Trophoblast cell (in vitro differentiated cells and primary cell): ENCODE results near the gene PPIA.

Experiments used
- DNase-seq, 2 donors: peaks; one replicate each; pipeline ENCODE4 v3.0.0-alpha.2; 2016
- H2AFZ ChIP-seq: 2 replicates; pipeline ENCODE4 v1.6.1; 2013; ENCODE audit warnings: low read length, moderate library complexity, mild to moderate bottlenecking; ENCODE audit not compliant: insufficient read depth, poor library complexity
- H2AK5ac ChIP-seq: 2 replicates; pipeline ENCODE4 v1.6.1; 2013; ENCODE audit warnings: mild to moderate bottlenecking, low read length
- H2BK120ac ChIP-seq: 2 replicates; pipeline ENCODE4 v1.6.1; 2013; ENCODE audit warnings: low read length, mild to moderate bottlenecking, moderate library complexity; ENCODE audit not compliant: insufficient read depth, poor library complexity
- H2BK12ac ChIP-seq: 2 replicates; pipeline ENCODE4 v1.6.1; 2013; ENCODE audit warnings: mild to moderate bottlenecking, low read length, moderate library complexity
- H2BK5ac ChIP-seq: 2 replicates; pipeline ENCODE4 v1.6.1; 2013; ENCODE audit warnings: low read length, low read depth, moderate library complexity, mild to moderate bottlenecking; ENCODE audit not compliant: poor library complexity
- H3K14ac ChIP-seq: 2 replicates; pipeline ENCODE4 v1.6.1; 2013; ENCODE audit warnings: mild to moderate bottlenecking, low read length
- H3K18ac ChIP-seq: 2 replicates; pipeline ENCODE4 v1.6.1; 2013; ENCODE audit warnings: mild to moderate bottlenecking, low read length
- H3K23ac ChIP-seq: 2 replicates; pipeline ENCODE4 v1.6.1; 2013; ENCODE audit warnings: low read length
- H3K27ac ChIP-seq: 2 replicates; pipeline ENCODE4 v1.5.1; 2013; ENCODE audit warnings: low read depth, mild to moderate bottlenecking, inconsistent platforms, low read length, moderate library complexity
- H3K27me3 ChIP-seq: 2 replicates; pipeline ENCODE4 v1.6.1; 2013; ENCODE audit warnings: inconsistent platforms, mild to moderate bottlenecking, low read length, moderate library complexity; ENCODE audit not compliant: insufficient read depth
- H3K36me3 ChIP-seq, 2 experiments: 1 replicate in 1 of 2; 2 replicates in 1 of 2; pipeline ENCODE4 v1.6.1; 2013; ENCODE audit warnings: low read length in 2 of 2, mild to moderate bottlenecking in 2 of 2, moderate library complexity in 1 of 2; ENCODE audit not compliant: insufficient read depth in 2 of 2, control insufficient read depth in 1 of 2
- H3K4ac ChIP-seq: 2 replicates; pipeline ENCODE4 v1.6.1; 2013; ENCODE audit warnings: low read depth, mild to moderate bottlenecking, low read length, moderate library complexity
- H3K4me1 ChIP-seq, 2 experiments: 1 replicate in 1 of 2; 2 replicates in 1 of 2; pipeline ENCODE4 v1.6.1; 2013; ENCODE audit warnings: low read length in 2 of 2, mild to moderate bottlenecking in 2 of 2, moderate library complexity in 1 of 2; ENCODE audit not compliant: insufficient read depth in 2 of 2, control insufficient read depth in 1 of 2
- H3K4me2 ChIP-seq: 2 replicates; pipeline ENCODE4 v1.6.1; 2013; ENCODE audit warnings: inconsistent platforms, mild to moderate bottlenecking, low read length, moderate library complexity
- H3K4me3 ChIP-seq: 2 replicates; pipeline ENCODE4 v1.5.1; 2013; ENCODE audit warnings: mild to moderate bottlenecking, low read depth, low read length, inconsistent platforms
- H3K79me1 ChIP-seq: one replicate; pipeline ENCODE4 v1.6.1; 2013; ENCODE audit warnings: low read length
- H3K79me2 ChIP-seq: 2 replicates; pipeline ENCODE4 v1.6.1; 2013; ENCODE audit warnings: low read length, mild to moderate bottlenecking; ENCODE audit not compliant: control insufficient read depth, insufficient read depth, poor library complexity
- H3K9ac ChIP-seq: 2 replicates; pipeline ENCODE4 v1.6.1; 2013; ENCODE audit warnings: mild to moderate bottlenecking, low read length
- H3K9me3 ChIP-seq: 2 replicates; pipeline ENCODE4 v1.6.1; 2013; ENCODE audit warnings: low read depth, mild to moderate bottlenecking, control low read depth, inconsistent platforms, low read length; ENCODE audit not compliant: insufficient read depth
- H4K12ac ChIP-seq: 2 replicates; pipeline ENCODE4 v1.6.1; 2013; ENCODE audit warnings: low read depth, mild to moderate bottlenecking, low read length, moderate library complexity
- H4K8ac ChIP-seq: 2 replicates; pipeline ENCODE4 v1.6.1; 2013; ENCODE audit warnings: low read depth, mild to moderate bottlenecking, low read length, moderate library complexity
- H4K91ac ChIP-seq: one replicate; pipeline ENCODE4 v1.6.1; 2013; ENCODE audit warnings: low read depth, mild to moderate bottlenecking, low read length, moderate library complexity
- WGBS: extraction: QIAGEN DNeasy Blood & Tissue Kit; methylation state at CpG from one replicate; pipeline ENCODE4 v1.1.7; 2013; ENCODE audit warnings: missing lambda C conversion rate; ENCODE audit not compliant: insufficient read length, insufficient coverage; ENCODE audit errors: extremely low coverage; 5-methylcytosine and 5-hydroxymethylcytosine counted together

The PPIA gene

GRCh38 chr7:44791278-44792219, 4.9 kb upstream of the PPIA start:
- Histone ChIP-seq H4K91ac (no peak overlapping the region), H4K12ac (no peak overlapping the region), H3K27me3 (no peaks in the 10 kb centered on the region), H3K14ac (no peak overlapping the region), H2BK12ac (no peak overlapping the region), H3K36me3 (no peaks in the 10 kb centered on the region), H3K4me3 (no peak overlapping the region), H3K9ac (no peak overlapping the region), H3K18ac (no peak overlapping the region), H3K27ac (no peak overlapping the region), H3K79me2 (peaks cover 4% of the 10 kb centered on the region), H3K23ac (no peak overlapping the region), H2BK120ac (no peak overlapping the region), H2BK5ac (no peak overlapping the region), H2AK5ac (no peak overlapping the region), H3K9me3 (no peaks in the 10 kb centered on the region), H3K79me1 (peaks cover 4% of the 10 kb centered on the region), H2AFZ (no peak overlapping the region), H3K4ac (no peak overlapping the region), H3K4me1 (peaks cover 0 to 4% of the 10 kb centered on the region in 2 experiments), H4K8ac (no peak overlapping the region), H3K4me2 (no peak overlapping the region)
- DNase-seq, result no peak
- no CpG with 5 or more reads among the region's 8 CpGs for WGBS

GRCh38 chr7:44793919-44794318, 2.6 kb upstream of the PPIA start:
- peaks cover 0 to 8% of the 10 kb centered on the region in 2 experiments for H3K4me1 ChIP-seq
- H2AK5ac ChIP-seq, result no peak overlapping the region
- H3K9ac ChIP-seq, result no peak overlapping the region
- H3K4me2 ChIP-seq, result no peak overlapping the region
- no peak overlapping the region for H2BK120ac ChIP-seq
- H2BK5ac ChIP-seq, result no peak overlapping the region
- DNase-seq, result peak; percentile 94 to 98
- no peaks in the 10 kb centered on the region for H3K9me3 ChIP-seq
- no peak overlapping the region for H4K8ac ChIP-seq
- WGBS, result no CpG with 5 or more reads among the region's 5 CpGs
- H3K79me2 ChIP-seq, result peaks cover 13% of the 10 kb centered on the region
- H3K36me3 ChIP-seq, result peaks cover 0 to 6% of the 10 kb centered on the region in 2 experiments
- peaks cover 10% of the 10 kb centered on the region for H3K79me1 ChIP-seq
- H3K27me3 ChIP-seq, result no peaks in the 10 kb centered on the region
- no peak overlapping the region for H3K4me3 ChIP-seq
- no peak overlapping the region for H2AFZ ChIP-seq
- no peak overlapping the region for H3K18ac ChIP-seq
- H3K4ac ChIP-seq, result no peak overlapping the region
- H4K12ac ChIP-seq, result no peak overlapping the region
- no peak overlapping the region for H3K14ac ChIP-seq
- H3K27ac ChIP-seq, result no peak overlapping the region
- no peak overlapping the region for H4K91ac ChIP-seq
- no peak overlapping the region for H3K23ac ChIP-seq
- no peak overlapping the region for H2BK12ac ChIP-seq

GRCh38 chr7:44794331-44794730, 2.1 kb upstream of the PPIA start:
- peak in 1 of 2 donors; percentile 54 for DNase-seq
- Histone ChIP-seq H3K4me2 (no peak overlapping the region), H3K4me1 (peaks cover 0 to 8% of the 10 kb centered on the region in 2 experiments), H2BK5ac (no peak overlapping the region), H4K91ac (no peak overlapping the region), H2AK5ac (no peak overlapping the region), H3K14ac (no peak overlapping the region), H3K9ac (no peak overlapping the region), H2AFZ (no peak overlapping the region), H3K4me3 (no peak overlapping the region), H3K18ac (no peak overlapping the region), H3K23ac (no peak overlapping the region), H2BK120ac (no peak overlapping the region), H3K4ac (no peak overlapping the region), H2BK12ac (no peak overlapping the region), H3K79me1 (peaks cover 10% of the 10 kb centered on the region), H3K79me2 (peaks cover 13% of the 10 kb centered on the region), H4K8ac (no peak overlapping the region), H3K27ac (no peak overlapping the region), H3K9me3 (no peaks in the 10 kb centered on the region), H3K36me3 (peaks cover 0 to 7% of the 10 kb centered on the region in 2 experiments), H4K12ac (no peak overlapping the region), H3K27me3 (no peaks in the 10 kb centered on the region)
- WGBS, result no CpG with 5 or more reads among the region's 3 CpGs

- peak overlapping the region; percentile 77 for H2AFZ ChIP-seq
- DNase-seq, result peak; percentile 72 to 76
- H3K4me1 ChIP-seq, result peaks cover 0 to 8% of the 10 kb centered on the region in 2 experiments
- no CpG with 5 or more reads among the region's 59 CpGs for WGBS
- H3K79me1 ChIP-seq, result peaks cover 10% of the 10 kb centered on the region
- peaks cover 11 to 22% of the 10 kb centered on the region in 2 experiments for H3K36me3 ChIP-seq
- peak overlapping the region; percentile 92 for H4K8ac ChIP-seq
- H4K12ac ChIP-seq, result peak overlapping the region; percentile 76
- H2BK120ac ChIP-seq, result peak overlapping the region; percentile 87
- H2BK12ac ChIP-seq, result peak overlapping the region; percentile 15
- peak overlapping the region; percentile 82 for H4K91ac ChIP-seq
- peak overlapping the region; percentile 91 for H3K4me3 ChIP-seq
- peaks cover 13% of the 10 kb centered on the region for H3K79me2 ChIP-seq
- peak overlapping the region; percentile 31 for H2AK5ac ChIP-seq
- H3K14ac ChIP-seq, result peak overlapping the region; percentile 92
- H3K9me3 ChIP-seq, result no peaks in the 10 kb centered on the region
- H3K4me2 ChIP-seq, result peak overlapping the region; percentile 71
- H3K9ac ChIP-seq, result peak overlapping the region; percentile 51
- peak overlapping the region; percentile 81 for H3K18ac ChIP-seq
- no peaks in the 10 kb centered on the region for H3K27me3 ChIP-seq
- H3K4ac ChIP-seq, result peak overlapping the region; percentile 68
- peak overlapping the region; percentile 46 for H3K27ac ChIP-seq
- H2BK5ac ChIP-seq, result peak overlapping the region; percentile 63
- no peak overlapping the region for H3K23ac ChIP-seq
Observed at GRCh38 chr7:44796034-44796503, 412 bp upstream of the PPIA start.
